CD4-positive, alpha-beta T cell (primary cell): ENCODE results near the gene ZCCHC10. TPM values are rescaled to one million over a fixed set of nuclear protein-coding genes. Genes with fewer than 3 reads are reported as not detected.

Source experiments
- ATAC-seq: fragments of 200-7000 bp; cut with Tn5 transposase; one replicate; pipeline ENCODE4 v1.10.0; 2022; ENCODE audit warnings: mild to moderate bottlenecking; ENCODE audit not compliant: poor library complexity
- CTCF ChIA-PET: fragments of 350-600 bp; sonication (Branson Sonifier 250); formaldehyde crosslinking; loops from one replicate; lab custom pipeline; 2021; ENCODE audit warnings: antibody characterized with exemption, inconsistent platforms; lab: Charles Lee
- POLR2A ChIA-PET: fragments of 350-600 bp; sonication (Branson Sonifier 250); formaldehyde crosslinking; loops from one replicate; lab custom pipeline; 2021; ENCODE audit warnings: antibody characterized with exemption, inconsistent platforms; lab: Charles Lee
- DNase-seq, 14 experiments: peaks; one replicate each; pipeline ENCODE4 v3.0.0-alpha.2; 2013 to 2020; ENCODE audit warnings: mixed read lengths in 2 of 14
- H3K27ac ChIP-seq, 2 donors: one replicate each; pipeline versions ENCODE4 v1.5.1 to v1.7.0; 2013; ENCODE audit warnings: low read length in 2 of 2, low read depth in 1 of 2, mild to moderate bottlenecking in 1 of 2
- H3K27me3 ChIP-seq, 2 experiments: 1 replicate in 1 of 2; 2 replicates in 1 of 2; pipeline versions ENCODE4 v1.6.1 to v1.7.0; 2013; ENCODE audit warnings: low read length in 2 of 2, control low read depth in 1 of 2, mild to moderate bottlenecking in 1 of 2, moderate library complexity in 1 of 2; ENCODE audit not compliant: insufficient read depth in 2 of 2, control insufficient read depth in 1 of 2
- H3K36me3 ChIP-seq: one replicate; pipeline ENCODE4 v1.6.1; 2013; ENCODE audit warnings: low read length, control low read depth; ENCODE audit not compliant: insufficient read depth
- H3K4me1 ChIP-seq: one replicate; pipeline ENCODE4 v1.6.1; 2013; ENCODE audit warnings: low read length, control low read depth; ENCODE audit not compliant: insufficient read depth
- H3K4me3 ChIP-seq: one replicate; pipeline ENCODE4 v1.5.1; 2013; ENCODE audit warnings: mild to moderate bottlenecking, low read length, moderate library complexity
- H3K9me3 ChIP-seq, 2 experiments: 1 replicate in 1 of 2; 2 replicates in 1 of 2; pipeline versions ENCODE4 v1.6.1 to v1.7.0; 2013; ENCODE audit warnings: low read length in 2 of 2, mild to moderate bottlenecking in 2 of 2, control low read depth in 1 of 2, moderate library complexity in 1 of 2; ENCODE audit not compliant: control insufficient read depth in 1 of 2, insufficient read depth in 1 of 2
- H3K27ac Mint-ChIP-seq: one replicate; pipeline ENCODE4 v1.8.0; 2020; ENCODE audit warnings: mixed read lengths
- H3K27me3 Mint-ChIP-seq: one replicate; pipeline ENCODE4 v1.8.0; 2021; ENCODE audit warnings: mixed read lengths
- H3K36me3 Mint-ChIP-seq: one replicate; pipeline ENCODE4 v1.8.0; 2021; ENCODE audit warnings: low read depth, mixed read lengths
- H3K4me1 Mint-ChIP-seq: one replicate; pipeline ENCODE4 v1.8.0; 2021; ENCODE audit warnings: low read depth, mixed read lengths
- H3K4me3 Mint-ChIP-seq: one replicate; pipeline ENCODE4 v1.8.0; 2020; ENCODE audit warnings: mild to moderate bottlenecking, mixed read lengths
- H3K9me3 Mint-ChIP-seq: one replicate; pipeline ENCODE4 v1.8.0; 2020; ENCODE audit warnings: mixed read lengths
- CTCF ChIP-seq: fragments of 200-600 bp; IDR thresholded peaks from one replicate; pipeline ENCODE4 v1.8.0; 2022; ENCODE audit warnings: antibody characterized with exemption, mild to moderate bottlenecking
- intact Hi-C, 2 experiments: fragments of 100-400 bp; cut with DNase I in 1 of 2; cut with micrococcal nuclease in 1 of 2; formaldehyde crosslinking; loops; one replicate each; pipeline versions ENCODE4 v1.15.1 to v1.9.0; 2023 to 2025; cut with DNase I, micrococcal nuclease
- total RNA-seq, 174 experiments: library from RNA in 2 of 174; stranded (reverse) in 2 of 174; gene quantifications; one replicate each; pipeline ENCODE4 v1.2.3 and lab custom pipeline; 2021 to 2026

Gene ZCCHC10
- total RNA-seq, 2 experiments from 2014 or later: 17.7 to 20.1 TPM

GRCh38 chr5:133063965-133064364, 37.6 kb upstream of the ZCCHC10 start:
- CTCF ChIA-PET: no interaction called here
- ATAC-seq: no peak

GRCh38 chr5:133062276-133062675, 35.9 kb upstream of the ZCCHC10 start:
- H3K27ac Mint-ChIP-seq: peak overlapping the region; percentile 56
- H3K9me3 Mint-ChIP-seq: no peaks in the 10 kb centered on the region
- H3K27me3 Mint-ChIP-seq: no peaks in the 10 kb centered on the region
- H3K36me3 Mint-ChIP-seq: peaks cover 41% of the 10 kb centered on the region
- ATAC-seq (no peak), DNase-seq (no peak)
- Histone ChIP-seq H3K9me3 (no peaks in the 10 kb centered on the region), H3K4me1 (peaks cover 29% of the 10 kb centered on the region), H3K27ac (no peak overlapping the region), H3K4me3 (no peak overlapping the region), H3K27me3 (no peaks in the 10 kb centered on the region), H3K36me3 (peaks cover 17% of the 10 kb centered on the region)
- TF ChIP-seq CTCF: no peak
- no peak overlapping the region for H3K4me3 Mint-ChIP-seq
- peaks cover 50% of the 10 kb centered on the region for H3K4me1 Mint-ChIP-seq
- CTCF ChIA-PET: no interaction called here
- intact Hi-C loops: no loop called here
- POLR2A ChIA-PET: interaction anchor here (2.4 kb wide), 1 partner anchor 10 kb away, joined by 11 read pairs; the partner anchor contains the start of gene HSPA4

More at GRCh38 chr5:133063965-133064364, 37.6 kb upstream of the ZCCHC10 start:
- Mint-ChIP-seq H3K9me3 (no peaks in the 10 kb centered on the region), H3K27ac (peak overlapping the region; percentile 14), H3K36me3 (peaks cover 52% of the 10 kb centered on the region), H3K27me3 (no peaks in the 10 kb centered on the region), H3K4me1 (peaks cover 46% of the 10 kb centered on the region), H3K4me3 (no peak overlapping the region)
- Histone ChIP-seq H3K4me1 (peaks cover 19% of the 10 kb centered on the region), H3K27me3 (no peaks in the 10 kb centered on the region), H3K36me3 (peaks cover 33% of the 10 kb centered on the region), H3K9me3 (no peaks in the 10 kb centered on the region), H3K27ac (no peak overlapping the region), H3K4me3 (no peak overlapping the region)
- no peak for TF ChIP-seq CTCF
- POLR2A ChIA-PET: no interaction called here
- DNase-seq: no peak
- intact Hi-C loops: no loop called here

GRCh38 chr5:133059621-133060020, 33.3 kb upstream of the ZCCHC10 start:
- Histone ChIP-seq H3K4me3 (no peak overlapping the region), H3K36me3 (peaks cover 3% of the 10 kb centered on the region), H3K4me1 (peaks cover 38% of the 10 kb centered on the region), H3K27me3 (no peaks in the 10 kb centered on the region), H3K27ac (no peak overlapping the region), H3K9me3 (no peaks in the 10 kb centered on the region)
- POLR2A ChIA-PET: interaction anchor here (0.6 kb wide), 1 partner anchor 10 kb away, joined by 3 read pairs; no protein-coding TSS in a partner anchor
- CTCF ChIA-PET: no interaction called here
- ATAC-seq (no peak), DNase-seq (no peak)
- Mint-ChIP-seq H3K27me3 (no peaks in the 10 kb centered on the region), H3K27ac (peak overlapping the region; percentile 60), H3K4me1 (peaks cover 68% of the 10 kb centered on the region), H3K9me3 (no peaks in the 10 kb centered on the region), H3K36me3 (peaks cover 20% of the 10 kb centered on the region), H3K4me3 (peak overlapping the region; percentile 13)
- TF ChIP-seq CTCF: no peak
- intact Hi-C loops: loop anchor here in 1 of 2 experiments (10.0 kb wide), 2 partner anchors 505 to 1585 kb away; partner anchors contain the start of genes RAD50 and SEC24A
